Endodermal cell (in vitro differentiated cells): ENCODE measurements around the gene ZBTB20. TPM values are rescaled to one million over a fixed set of nuclear protein-coding genes. Genes with fewer than 3 reads are reported as not detected.

ENCODE experiments used
- DNase-seq: peaks from one replicate; pipeline ENCODE4 v3.0.0-alpha.2; 2017
- H3K27ac ChIP-seq: 2 replicates; pipeline ENCODE4 v1.5.1; 2013; ENCODE audit warnings: mild to moderate bottlenecking, low read depth, low read length, moderate library complexity
- H3K27me3 ChIP-seq: 2 replicates; pipeline ENCODE4 v1.6.1; 2013; ENCODE audit warnings: mild to moderate bottlenecking, low read length, moderate library complexity; ENCODE audit not compliant: insufficient read depth, control insufficient read depth, poor library complexity, severe bottlenecking
- H3K36me3 ChIP-seq: 2 replicates; pipeline ENCODE4 v1.7.0; 2013; ENCODE audit warnings: mild to moderate bottlenecking, low read length, moderate library complexity; ENCODE audit not compliant: control insufficient read depth, insufficient read depth
- H3K4me1 ChIP-seq: one replicate; pipeline ENCODE4 v1.7.0; 2013; ENCODE audit warnings: low read length; ENCODE audit not compliant: control insufficient read depth, insufficient read depth
- H3K4me3 ChIP-seq: 2 replicates; pipeline ENCODE4 v1.5.1; 2013; ENCODE audit warnings: mild to moderate bottlenecking, low read length, moderate library complexity
- H3K9ac ChIP-seq: 2 replicates; pipeline ENCODE4 v1.6.1; 2013; ENCODE audit warnings: mild to moderate bottlenecking, low read length, moderate library complexity; ENCODE audit not compliant: poor library complexity, severe bottlenecking; ENCODE audit errors: extremely low read depth
- H3K9me3 ChIP-seq: 2 replicates; pipeline ENCODE4 v1.6.1; 2013; ENCODE audit warnings: mild to moderate bottlenecking, low read length, moderate library complexity; ENCODE audit not compliant: control insufficient read depth
- H3K27ac Mint-ChIP-seq: 2 replicates; pipeline ENCODE4 v1.8.0; 2020; ENCODE audit warnings: mixed read lengths
- H3K27me3 Mint-ChIP-seq: 2 replicates; pipeline ENCODE4 v1.8.0; 2021; ENCODE audit warnings: mild to moderate bottlenecking, mixed read lengths; ENCODE audit not compliant: insufficient read depth
- H3K36me3 Mint-ChIP-seq: 2 replicates; pipeline ENCODE4 v1.8.0; 2020; ENCODE audit warnings: low read depth, mixed read lengths
- H3K4me1 Mint-ChIP-seq: 2 replicates; pipeline ENCODE4 v1.8.0; 2020; ENCODE audit warnings: mixed read lengths
- H3K4me3 Mint-ChIP-seq: 2 replicates; pipeline ENCODE4 v1.8.0; 2020; ENCODE audit warnings: mild to moderate bottlenecking, moderate library complexity, mixed read lengths
- H3K9me3 Mint-ChIP-seq: 2 replicates; pipeline ENCODE4 v1.8.0; 2020; ENCODE audit warnings: mild to moderate bottlenecking, mixed read lengths
- CTCF ChIP-seq: fragments of 200-600 bp; sonication (generic); conservative IDR thresholded peaks from 2 replicates; pipeline ENCODE4 v1.5.0; 2021; ENCODE audit warnings: antibody characterized with exemption, mild to moderate bottlenecking
- WGBS, 2 experiments: methylation state at CpG; one replicate each; pipeline versions ENCODE4 v1.1.5 to v1.1.7; 2013; ENCODE audit warnings: missing lambda C conversion rate in 2 of 2, mixed read lengths in 1 of 2; ENCODE audit not compliant: insufficient coverage in 1 of 2, insufficient read length in 1 of 2; 5-methylcytosine and 5-hydroxymethylcytosine counted together
- total RNA-seq, 2 donors: library from RNA; stranded (reverse); fragmentation: NEBNext Ultra II Directional in 1 of 2; extraction: Animal tissue kit (Norgen Biotek cat#: 25700) in 1 of 2; gene quantifications; 2 replicates in 1 of 2; 3 replicates in 1 of 2; pipeline ENCODE4 v1.2.1, GENCODE V29; 2021

Gene ZBTB20
- total RNA-seq, 2 donors from 2014 or later = 1.6 to 2.9 TPM

- TF ChIP-seq CTCF = no peak
- H3K27me3 Mint-ChIP-seq = no peaks in the 10 kb centered on the region
- no peak overlapping the region for H3K27ac Mint-ChIP-seq
- Histone ChIP-seq H3K27me3 (no peaks in the 10 kb centered on the region), H3K4me1 (no peaks in the 10 kb centered on the region), H3K27ac (no peak overlapping the region), H3K9ac (no peak overlapping the region), H3K36me3 (no peaks in the 10 kb centered on the region), H3K9me3 (no peaks in the 10 kb centered on the region), H3K4me3 (no peak overlapping the region)
- DNase-seq = no peak
- WGBS, 2 experiments = 89 to 94% methylated on average over 1 of the region's 2 CpGs
- no peaks in the 10 kb centered on the region for H3K36me3 Mint-ChIP-seq
- H3K9me3 Mint-ChIP-seq = no peaks in the 10 kb centered on the region
- peaks cover 2% of the 10 kb centered on the region for H3K4me1 Mint-ChIP-seq
- no peak overlapping the region for H3K4me3 Mint-ChIP-seq
Measured at GRCh38 chr3:114756506-114757279, 390.4 kb downstream of the ZBTB20 start.

- no peak overlapping the region for H3K27ac ChIP-seq
- H3K9ac ChIP-seq = no peak overlapping the region
- WGBS, 2 experiments = 95% methylated on average over 2 of the region's 3 CpGs; no CpG with 5 or more reads in 1 of the 2 experiments
- no peaks in the 10 kb centered on the region for H3K9me3 ChIP-seq
- DNase-seq = no peak
- H3K36me3 Mint-ChIP-seq = no peaks in the 10 kb centered on the region
- no peaks in the 10 kb centered on the region for H3K27me3 ChIP-seq
- H3K4me1 Mint-ChIP-seq = peaks cover 7% of the 10 kb centered on the region
- no peaks in the 10 kb centered on the region for H3K36me3 ChIP-seq
- no peaks in the 10 kb centered on the region for H3K4me1 ChIP-seq
- H3K4me3 Mint-ChIP-seq = no peak overlapping the region
- H3K27ac Mint-ChIP-seq = no peak overlapping the region
- no peaks in the 10 kb centered on the region for H3K9me3 Mint-ChIP-seq
- H3K27me3 Mint-ChIP-seq = no peaks in the 10 kb centered on the region
- no peak for TF ChIP-seq CTCF
- H3K4me3 ChIP-seq = no peak overlapping the region
Measured at GRCh38 chr3:114746502-114746901, 400.6 kb downstream of the ZBTB20 start.

GRCh38 chr3:114745322-114746240 lies 401.5 kb downstream of the ZBTB20 start:
- Histone ChIP-seq H3K4me3 (no peak overlapping the region), H3K27ac (no peak overlapping the region), H3K4me1 (no peaks in the 10 kb centered on the region), H3K9me3 (no peaks in the 10 kb centered on the region), H3K27me3 (no peaks in the 10 kb centered on the region), H3K9ac (no peak overlapping the region), H3K36me3 (no peaks in the 10 kb centered on the region)
- Mint-ChIP-seq H3K36me3 (no peaks in the 10 kb centered on the region), H3K9me3 (no peaks in the 10 kb centered on the region), H3K27ac (no peak overlapping the region), H3K4me1 (peaks cover 7% of the 10 kb centered on the region), H3K27me3 (no peaks in the 10 kb centered on the region), H3K4me3 (no peak overlapping the region)
- 67 to 86% methylated on average over 3 to 5 of the region's 5 CpGs for WGBS, 2 experiments
- DNase-seq = no peak
- TF ChIP-seq CTCF = no peak
